Fibroblast of lung (primary cell): ENCODE data around the gene PPIL3.

Source experiments
- CTCF ChIP-seq, 2 donors: IDR thresholded peaks in 1 of 2; conservative IDR thresholded peaks in 1 of 2; 1 replicate in 1 of 2; 2 replicates in 1 of 2; pipeline ENCODE4 v1.5.1; 2011 to 2012; ENCODE audit warnings: low read length in 2 of 2, control low read depth in 1 of 2, inconsistent platforms in 1 of 2, low read depth in 1 of 2, mild to moderate bottlenecking in 1 of 2
- EZH2 ChIP-seq: IDR thresholded peaks from 2 replicates; pipeline ENCODE4 v1.5.1; 2012; ENCODE audit warnings: low read length, control low read depth, mild to moderate bottlenecking; ENCODE audit errors: missing control alignments

- TF ChIP-seq CTCF (conservative IDR thresholded peaks at IDR 0.05 in 1 of 2, IDR thresholded peaks at IDR 0.05 in 1 of 2; ENCODE audit: low read depth in 1 of 2, low read length in 2 of 2) (no peak), EZH2 (no peak)
Measured at GRCh38 chr2:200873560-200873959, 15.3 kb downstream of the PPIL3 start.
